Stimulated activated CD4-positive, alpha-beta T cell treated with anti-CD3 and anti-CD28 coated beads, Interleukin-12 subunit alpha, Interleukin-12 subunit beta, amount 100 ng/mL, for 48 hours (primary cell): ENCODE measurements around the gene METTL25B.
A peak's percentile ranks its signal among the peaks of the same experiment; 100 is the strongest.

Source experiments
- DNase-seq, 3 donors: peaks; one replicate each; pipeline ENCODE4 v3.0.0-alpha.2; 2020; ENCODE audit warnings: low read depth in 2 of 3, low spot score in 1 of 3

Gene METTL25B

DNA sequence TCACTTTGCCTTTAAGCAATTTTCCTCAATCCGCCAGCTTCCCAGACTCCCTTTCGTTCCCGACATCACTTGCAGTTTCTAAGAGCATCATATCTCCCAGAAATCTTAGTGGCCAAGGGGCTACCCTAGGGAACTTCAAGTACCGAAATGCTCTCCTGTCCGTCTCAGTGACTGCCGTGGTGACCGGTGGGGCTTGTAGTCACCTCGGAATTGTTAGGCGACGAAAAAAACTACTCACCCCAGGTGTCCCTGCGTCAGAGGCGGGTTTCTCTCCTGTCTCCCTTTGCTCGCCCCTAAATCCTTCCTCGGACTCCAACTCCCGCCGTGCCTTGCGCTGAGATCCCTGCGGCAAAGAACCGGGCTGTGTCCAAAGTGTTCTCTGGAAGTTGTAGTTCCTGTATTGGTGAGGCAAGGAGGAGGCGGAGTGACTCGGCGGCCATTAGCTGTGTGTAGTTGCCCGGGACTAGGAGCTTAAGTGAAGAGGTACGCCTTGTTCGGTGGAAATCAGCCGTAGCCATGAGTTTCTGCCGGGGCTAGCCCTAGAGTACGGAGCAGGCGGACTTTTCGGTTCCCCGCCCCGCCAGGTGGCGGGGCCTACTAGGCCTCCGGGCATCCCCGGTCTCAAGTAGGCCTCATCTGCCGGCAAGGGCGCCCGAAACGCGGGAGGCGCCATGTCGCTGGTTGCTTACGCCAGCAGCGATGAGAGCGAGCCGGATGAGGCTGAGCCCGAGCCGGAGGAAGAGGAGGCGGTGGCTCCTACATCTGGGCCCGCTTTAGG lies 39.0 kb downstream of the METTL25B start, which contains the start of gene PRCC:
Gene PRCC (plus strand): TSS at position 435 of the 778 bp plus-strand sequence. CDS start 237 bp downstream, at position 672.
- peak; percentile 91 to 98 (median 93) for DNase-seq

DNA sequence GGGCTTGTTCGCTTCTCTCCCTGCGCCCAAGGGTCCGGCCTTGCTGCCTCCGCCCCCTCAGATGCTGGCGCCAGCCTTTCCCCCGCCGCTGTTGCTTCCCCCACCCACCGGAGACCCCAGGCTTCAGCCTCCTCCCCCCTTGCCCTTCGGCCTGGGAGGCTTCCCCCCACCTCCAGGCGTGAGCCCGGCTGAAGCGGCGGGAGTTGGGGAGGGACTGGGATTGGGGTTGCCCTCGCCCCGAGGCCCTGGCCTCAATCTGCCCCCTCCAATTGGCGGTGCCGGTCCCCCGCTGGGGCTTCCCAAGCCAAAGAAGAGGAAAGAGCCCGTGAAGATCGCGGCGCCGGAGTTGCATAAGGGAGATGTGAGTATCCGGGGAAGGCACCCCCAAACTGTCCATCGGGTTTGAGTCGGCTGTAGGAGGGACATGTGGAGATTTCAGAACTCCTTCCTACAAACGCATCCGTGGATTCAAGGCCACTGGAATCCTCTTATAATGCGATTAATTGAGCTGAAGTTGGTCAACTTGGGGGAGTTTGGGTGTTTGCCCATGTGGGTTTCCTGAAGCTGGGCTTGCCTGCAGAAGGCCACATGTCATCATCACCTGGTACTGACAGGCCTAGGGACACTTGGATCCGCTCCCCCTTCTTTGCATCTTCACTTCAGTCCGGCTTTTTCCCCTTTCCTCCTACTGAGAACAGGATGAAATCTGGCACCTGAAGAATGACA lies 39.8 kb downstream of the METTL25B start:
- DNase-seq, result no peak

GRCh38 chr1:156768610-156769295 lies 40.5 kb downstream of the METTL25B start:
- DNase-seq, result no peak

DNA sequence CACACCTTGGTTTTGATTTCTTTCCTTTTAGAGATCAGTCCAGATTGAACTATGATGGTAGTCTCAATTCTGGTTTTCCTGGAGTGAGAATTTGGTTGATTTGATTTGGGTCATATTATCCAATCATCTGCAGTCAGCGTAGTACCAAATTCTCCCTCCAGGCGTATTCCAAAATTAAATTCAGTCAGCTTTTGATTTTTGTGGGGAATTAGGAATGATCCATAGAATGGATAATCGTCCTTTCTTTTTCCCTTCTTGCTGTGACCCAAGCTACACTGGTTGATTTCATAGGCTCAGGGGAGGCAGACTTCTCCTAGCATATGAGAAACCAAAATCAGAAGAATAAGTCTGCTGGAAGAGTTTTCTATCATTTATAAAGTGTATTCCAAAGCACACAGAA lies 44.0 kb downstream of the METTL25B start:
- DNase-seq, result no peak

GRCh38 chr1:156772728-156773497 lies 44.6 kb downstream of the METTL25B start:
- no peak for DNase-seq

DNA sequence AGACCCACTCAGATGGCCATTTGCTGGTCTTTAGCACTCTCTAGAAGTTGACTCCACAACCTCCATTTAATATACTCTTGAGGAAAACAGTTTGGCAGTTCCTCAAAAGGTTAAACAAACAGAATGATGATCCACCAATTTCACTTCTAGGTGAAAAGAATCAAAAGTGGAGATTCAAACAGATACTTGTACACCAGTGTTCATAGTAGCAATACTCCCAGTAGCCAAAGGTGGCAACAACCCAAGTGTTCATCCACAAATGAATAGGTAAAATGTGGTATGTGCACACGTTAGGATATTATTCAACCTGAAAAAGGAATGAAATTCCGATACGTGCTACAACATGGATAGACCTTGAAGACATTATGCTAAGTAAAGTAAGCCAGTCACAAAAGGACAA lies 45.3 kb downstream of the METTL25B start:
- DNase-seq, result no peak

DNA sequence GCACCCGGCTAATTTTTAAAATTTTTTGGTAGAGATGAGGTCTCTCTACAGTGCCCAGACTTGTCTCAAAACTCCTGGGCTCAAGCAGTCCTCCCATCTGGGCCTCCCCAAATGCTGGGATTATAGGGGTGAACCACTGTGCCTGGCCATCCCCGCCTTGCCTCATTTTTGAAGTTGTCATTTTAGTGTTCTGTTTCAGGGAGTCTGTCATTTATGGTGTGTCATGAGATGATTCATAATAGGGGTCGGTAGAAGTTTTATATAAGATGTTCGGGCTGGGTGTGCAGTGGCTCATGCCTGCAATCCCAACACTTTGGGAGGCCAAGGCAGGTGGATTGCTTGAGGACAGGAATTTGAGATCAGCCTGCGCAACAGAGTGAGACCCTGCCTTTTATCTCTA lies 47.5 kb downstream of the METTL25B start:
- no peak for DNase-seq

- DNase-seq, result no peak
Observed at GRCh38 chr1:156776942-156777341, 48.7 kb downstream of the METTL25B start.

- no peak for DNase-seq
Observed at GRCh38 chr1:156777573-156777972, 49.3 kb downstream of the METTL25B start.

GRCh38 chr1:156781585-156782186 lies 53.4 kb downstream of the METTL25B start:
- DNase-seq, result no peak

GRCh38 chr1:156785458-156785857 lies 57.2 kb downstream of the METTL25B start:
- no peak for DNase-seq
